ENCODE data around the gene SYNPO2L.
A peak's percentile ranks its signal among the peaks of the same experiment; 100 is the strongest.
"Not testable (repeated sequence)": the region's sequence is repeated elsewhere in the genome, so short reads cannot be mapped to it uniquely, and the experiment has no call there.

The SYNPO2L gene

GRCh38 chr10:73647875-73648651, 7.8 kb downstream of the SYNPO2L start:
- DNase-seq = no peak

- DNase-seq = peak; percentile 49
Measured at GRCh38 chr10:73647211-73647874, 8.5 kb downstream of the SYNPO2L start.

- no peak for DNase-seq
Measured at GRCh38 chr10:73646598-73647041, 9.2 kb downstream of the SYNPO2L start.

- no peak for DNase-seq
Measured at GRCh38 chr10:73645251-73645650, 10.6 kb downstream of the SYNPO2L start.

- DNase-seq = no peak
Measured at GRCh38 chr10:73644767-73645166, 11.1 kb downstream of the SYNPO2L start.

- peak; percentile 6 for DNase-seq
Measured at GRCh38 chr10:73644015-73644743, 11.7 kb downstream of the SYNPO2L start.

- no peak for DNase-seq
Measured at GRCh38 chr10:73643362-73643761, 12.5 kb downstream of the SYNPO2L start.

GRCh38 chr10:73641328-73642060, 14.3 kb downstream of the SYNPO2L start, which contains the start of gene MYOZ1:
Gene MYOZ1, minus strand, starts transcription at chr10:73641474. Its CDS starts 1,457 bp downstream, at chr10:73640017.
- DNase-seq = no peak

- DNase-seq = no peak
Measured at GRCh38 chr10:73639286-73639685, 16.5 kb downstream of the SYNPO2L start.

GRCh38 chr10:73635781-73636180, 20.0 kb downstream of the SYNPO2L start:
- no peak for DNase-seq

GRCh38 chr10:73634421-73634820, 21.4 kb downstream of the SYNPO2L start:
- no peak for DNase-seq

- no peak for DNase-seq
Measured at GRCh38 chr10:73629165-73629564, 26.7 kb downstream of the SYNPO2L start.

GRCh38 chr10:73628405-73628804, 27.4 kb downstream of the SYNPO2L start:
- no peak for DNase-seq

GRCh38 chr10:73627300-73627699, 28.5 kb downstream of the SYNPO2L start:
- no peak for DNase-seq

GRCh38 chr10:73625884-73626752, 29.7 kb downstream of the SYNPO2L start:
- peak; percentile 93 for DNase-seq

GRCh38 chr10:73625004-73625883, 30.6 kb downstream of the SYNPO2L start:
- DNase-seq = no peak

GRCh38 chr10:73623056-73623455, 32.8 kb downstream of the SYNPO2L start:
- no peak for DNase-seq

- DNase-seq = not testable (repeated sequence)
Measured at GRCh38 chr10:73620974-73621373, 34.9 kb downstream of the SYNPO2L start.

GRCh38 chr10:73617143-73617542, 38.7 kb downstream of the SYNPO2L start:
- not testable (repeated sequence) for DNase-seq

GRCh38 chr10:73614720-73615119, 41.1 kb downstream of the SYNPO2L start:
- no peak for DNase-seq

- DNase-seq = no peak
Measured at GRCh38 chr10:73609116-73609515, 46.7 kb downstream of the SYNPO2L start.

Data from NCI-H1092 (cell line).